Stimulated activated CD8-positive, alpha-beta memory T cell treated with anti-CD3 and anti-CD28 coated beads, Interleukin-4, amount 100 ng/mL, for 1 hour (primary cell): ENCODE results near the gene HYI.

Source experiments
- DNase-seq, 2 donors: peaks; one replicate each; pipeline ENCODE4 v3.0.0-alpha.2; 2020; ENCODE audit warnings: low read depth in 2 of 2, low spot score in 1 of 2

The HYI gene

GRCh38 chr1:43402089-43402865 lies 51.5 kb downstream of the HYI start:
- DNase-seq = no peak
